GM12874 (cell line): Measurements from ENCODE around the gene PRM2.

Experiments
- TF ChIP-seq, protein P1 (sequence below): IDR thresholded peaks from 2 replicates; pipeline ENCODE4 v1.5.1; 2011; ENCODE audit warnings: low read depth, mild to moderate bottlenecking, control low read depth, low read length, moderate library complexity; ENCODE audit not compliant: insufficient read depth

PRM2 gene

DNA sequence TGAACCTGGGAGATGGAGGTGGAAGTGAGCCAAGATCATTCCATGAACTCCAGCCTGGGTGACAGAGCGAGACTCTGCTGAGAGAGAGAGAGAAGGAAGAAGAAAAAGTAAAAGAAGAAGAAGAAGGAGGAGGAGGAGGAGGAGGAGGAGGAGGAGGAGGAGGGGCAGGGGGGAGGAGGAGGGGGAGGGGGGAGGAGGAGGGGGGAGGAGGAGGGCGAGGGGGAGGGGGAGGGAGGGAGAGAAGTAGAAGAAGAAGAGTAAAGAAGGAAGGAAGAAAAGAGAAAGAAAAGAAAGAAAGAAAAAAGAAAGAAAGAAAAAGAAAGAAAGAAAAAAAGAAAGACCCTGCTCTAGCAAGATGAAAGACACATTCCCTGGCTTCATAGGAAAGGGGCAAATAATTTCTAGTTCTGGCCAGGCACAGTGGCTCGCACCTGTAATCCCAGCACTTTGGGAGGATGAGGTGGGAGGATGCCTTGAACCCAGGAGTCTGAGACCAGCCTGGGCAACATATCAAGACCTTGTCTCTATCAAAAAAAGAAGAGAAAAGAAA lies 43.9 kb downstream of the PRM2 start:
- TF ChIP-seq, protein P1, sequence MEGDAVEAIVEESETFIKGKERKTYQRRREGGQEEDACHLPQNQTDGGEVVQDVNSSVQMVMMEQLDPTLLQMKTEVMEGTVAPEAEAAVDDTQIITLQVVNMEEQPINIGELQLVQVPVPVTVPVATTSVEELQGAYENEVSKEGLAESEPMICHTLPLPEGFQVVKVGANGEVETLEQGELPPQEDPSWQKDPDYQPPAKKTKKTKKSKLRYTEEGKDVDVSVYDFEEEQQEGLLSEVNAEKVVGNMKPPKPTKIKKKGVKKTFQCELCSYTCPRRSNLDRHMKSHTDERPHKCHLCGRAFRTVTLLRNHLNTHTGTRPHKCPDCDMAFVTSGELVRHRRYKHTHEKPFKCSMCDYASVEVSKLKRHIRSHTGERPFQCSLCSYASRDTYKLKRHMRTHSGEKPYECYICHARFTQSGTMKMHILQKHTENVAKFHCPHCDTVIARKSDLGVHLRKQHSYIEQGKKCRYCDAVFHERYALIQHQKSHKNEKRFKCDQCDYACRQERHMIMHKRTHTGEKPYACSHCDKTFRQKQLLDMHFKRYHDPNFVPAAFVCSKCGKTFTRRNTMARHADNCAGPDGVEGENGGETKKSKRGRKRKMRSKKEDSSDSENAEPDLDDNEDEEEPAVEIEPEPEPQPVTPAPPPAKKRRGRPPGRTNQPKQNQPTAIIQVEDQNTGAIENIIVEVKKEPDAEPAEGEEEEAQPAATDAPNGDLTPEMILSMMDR, result no peak

DNA sequence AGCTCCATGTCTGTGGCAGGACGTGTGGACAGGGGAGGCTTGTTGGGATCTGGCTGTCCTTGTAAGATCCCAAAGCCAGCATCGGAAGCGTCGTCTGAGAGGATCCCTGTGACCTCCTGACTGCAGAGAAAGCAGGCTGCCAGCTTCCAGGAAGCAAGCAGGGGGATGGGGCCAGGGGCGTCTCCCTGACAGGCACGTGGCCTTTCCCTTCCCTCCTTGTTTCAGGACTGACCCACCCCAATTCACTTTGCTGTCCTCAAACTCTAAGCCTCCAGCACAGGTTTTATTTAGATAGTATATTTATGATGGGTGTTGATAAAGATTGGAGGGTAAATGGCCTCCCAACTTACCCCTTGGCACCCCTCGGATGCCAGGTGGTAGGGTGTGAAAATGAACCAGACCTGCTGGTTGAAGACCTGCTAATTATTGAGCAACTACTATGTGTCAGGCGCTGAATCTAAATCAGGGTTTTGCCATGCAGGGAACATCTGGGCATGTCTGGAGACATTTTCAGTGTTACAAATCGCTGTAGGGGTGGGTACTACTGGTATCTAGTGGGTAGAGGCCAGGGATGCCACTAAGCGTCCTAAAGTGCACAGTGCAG lies 44.8 kb downstream of the PRM2 start:
- TF ChIP-seq, protein P1, result no peak

DNA sequence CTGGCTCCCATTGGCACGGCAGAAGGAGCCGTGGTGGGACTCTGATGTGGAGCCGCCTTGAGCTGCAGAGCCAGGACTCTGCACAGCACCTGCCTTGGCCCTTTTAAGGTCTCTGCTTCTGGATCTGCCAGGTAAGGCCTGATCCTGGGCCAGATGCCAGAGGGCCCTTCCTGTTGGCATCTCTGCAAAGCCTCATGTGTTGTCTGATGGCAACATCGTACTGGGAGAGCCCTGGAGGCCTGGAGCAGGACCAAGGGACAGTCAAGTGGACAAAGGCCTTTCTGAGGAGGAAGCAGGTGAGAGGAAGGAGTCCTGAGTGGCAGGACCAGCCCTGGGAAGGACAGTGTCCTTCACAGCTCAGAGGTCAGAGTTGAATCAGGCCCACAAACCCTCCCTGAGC lies 46.4 kb downstream of the PRM2 start:
- TF ChIP-seq, protein P1, result no peak

DNA sequence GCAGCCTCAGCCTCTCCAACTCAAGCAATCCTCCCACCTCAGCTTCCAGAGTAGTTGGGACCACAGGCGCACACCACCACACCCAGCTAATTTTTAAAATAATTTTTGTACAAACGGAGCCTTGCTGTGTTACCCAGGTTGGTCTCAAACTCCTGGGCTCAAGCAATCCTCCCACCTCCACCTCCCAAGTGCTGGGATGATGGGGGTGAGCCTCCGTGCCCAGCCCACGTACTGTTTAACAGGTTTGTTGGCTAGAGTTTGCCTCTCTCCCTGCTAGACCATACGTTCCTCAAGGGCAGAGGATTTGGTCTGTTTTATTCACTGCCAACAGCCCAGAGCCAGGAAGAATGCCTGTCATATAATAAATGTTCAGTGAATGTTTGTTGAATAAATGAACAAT lies 46.8 kb downstream of the PRM2 start:
- TF ChIP-seq, protein P1, result no peak

DNA sequence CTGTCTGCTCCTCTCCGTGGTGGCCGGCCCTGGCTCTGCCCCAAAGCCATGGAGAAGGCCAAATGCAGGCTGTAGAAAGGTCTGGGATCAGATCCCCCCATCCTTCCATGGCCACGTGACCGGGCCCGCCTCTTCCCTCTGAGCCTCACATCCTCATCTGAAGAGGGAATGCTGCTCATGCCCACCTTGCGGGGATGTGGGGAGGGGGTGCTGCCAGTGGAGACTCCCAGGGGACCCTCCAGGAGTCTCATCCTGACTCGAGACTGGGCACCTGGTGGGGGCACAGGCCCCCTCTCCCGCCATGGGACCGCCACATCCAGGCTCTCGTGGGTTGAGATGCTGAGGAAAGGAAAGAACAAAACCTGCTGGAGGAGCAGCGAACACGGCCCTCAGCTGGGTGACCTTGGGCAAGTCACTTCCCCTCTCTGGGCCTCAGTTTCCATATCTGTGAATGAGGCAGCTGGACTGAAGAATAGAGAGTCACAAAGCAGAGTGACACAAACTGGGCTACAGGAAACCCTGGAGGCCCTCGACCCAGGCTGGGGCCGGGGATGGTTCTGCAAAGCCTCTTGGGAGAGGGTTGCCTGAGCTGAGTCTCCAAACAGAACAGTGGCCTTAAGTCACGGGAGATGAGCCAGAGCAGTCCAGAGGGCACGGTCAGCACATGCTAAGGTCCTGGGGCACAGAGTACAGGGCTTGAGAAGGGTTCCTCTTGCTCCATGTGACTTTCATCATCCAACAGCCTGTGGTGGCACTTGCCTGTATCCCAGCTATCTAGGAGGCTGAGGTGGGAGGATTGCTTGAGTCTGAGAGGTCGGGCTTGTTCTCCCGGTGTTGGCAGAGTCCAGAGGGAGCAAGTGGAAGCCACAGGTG lies 50.4 kb downstream of the PRM2 start:
- TF ChIP-seq, protein P1, result no peak
